ENCODE results near the gene CENPP. TPM values are rescaled to one million over a fixed set of nuclear protein-coding genes. Genes with fewer than 3 reads are reported as not detected.
"Not testable (repeated sequence)": the region's sequence is repeated elsewhere in the genome, so short reads cannot be mapped to it uniquely, and the experiment has no call there.

CENPP gene
- total RNA-seq, 1 experiment from 2014 or later, result 8.3 TPM

GRCh38 chr9:92563116-92564100, 237.7 kb downstream of the CENPP start:
- no peaks in the 10 kb centered on the region for H3K79me2 ChIP-seq (ENCODE audit: low read length)
- no peak overlapping the region for H3K4me3 ChIP-seq (ENCODE audit: low read length)
- no peak overlapping the region for H2AFZ ChIP-seq (ENCODE audit: low read length)
- H3K9ac ChIP-seq (ENCODE audit: low read length), result no peak overlapping the region
- no peak for ATAC-seq
- H3K27me3 ChIP-seq (ENCODE audit: low read length), result no peaks in the 10 kb centered on the region
- BruUV-seq (replicated peaks), result no TSS peak
- no peaks in the 10 kb centered on the region for H3K36me3 ChIP-seq (ENCODE audit: low read depth, low read length)
- intact Hi-C loops (cut with micrococcal nuclease), result no loop called here
- ChIA-PET POLR2A (ENCODE audit: unreplicated experiment) (no interaction called here), CTCF (no interaction called here)
- no peaks in the 10 kb centered on the region for H3F3A ChIP-seq (ENCODE audit: low read length, unreplicated experiment)
- H3K9me2 ChIP-seq (replicated peaks; ENCODE audit: low read length), result no peaks in the 10 kb centered on the region
- peak overlapping the region; percentile 36 for H3K27ac ChIP-seq (ENCODE audit: low read length)
- H3K9me3 ChIP-seq (ENCODE audit: low read length), result no peaks in the 10 kb centered on the region
- no peaks in the 10 kb centered on the region for H4K20me1 ChIP-seq (ENCODE audit: low read length)
- no peak for DNase-seq
- no peak overlapping the region for H3K4me2 ChIP-seq (ENCODE audit: low read length)
- TF ChIP-seq EZH2 (IDR thresholded peaks at IDR 0.05; ENCODE audit: low read length, unreplicated experiment) (no peak), CTCF (conservative IDR thresholded peaks at IDR 0.05; ENCODE audit: low read depth, low read length) (no peak), EZH2phosphoT487 (IDR thresholded peaks at IDR 0.05; ENCODE audit: borderline replicate concordance, low read length) (no peak)
- H3K4me1 ChIP-seq (ENCODE audit: insufficient read depth, low read length), result peaks cover 50% of the 10 kb centered on the region

- TF ChIP-seq EZH2 (IDR thresholded peaks at IDR 0.05; ENCODE audit: low read length, unreplicated experiment) (no peak), EZH2phosphoT487 (IDR thresholded peaks at IDR 0.05; ENCODE audit: borderline replicate concordance, low read length) (no peak), CTCF (conservative IDR thresholded peaks at IDR 0.05; ENCODE audit: low read depth, low read length) (no peak)
- Histone ChIP-seq H3K9me3 (ENCODE audit: low read length) (no peaks in the 10 kb centered on the region), H3K9me2 (replicated peaks; ENCODE audit: low read length) (no peaks in the 10 kb centered on the region), H3K9ac (ENCODE audit: low read length) (no peak overlapping the region), H3K4me3 (ENCODE audit: low read length) (no peak overlapping the region), H3K27ac (ENCODE audit: low read length) (peak overlapping the region; percentile 18; the same call in 1 of the 2 replicates), H3K36me3 (ENCODE audit: low read depth, low read length) (no peaks in the 10 kb centered on the region), H4K20me1 (ENCODE audit: low read length) (no peaks in the 10 kb centered on the region), H2AFZ (ENCODE audit: low read length) (no peak overlapping the region), H3K27me3 (ENCODE audit: low read length) (no peaks in the 10 kb centered on the region), H3F3A (ENCODE audit: low read length, unreplicated experiment) (no peaks in the 10 kb centered on the region), H3K4me2 (ENCODE audit: low read length) (peak overlapping the region; percentile 21; the same call in 1 of the 2 replicates), H3K79me2 (ENCODE audit: low read length) (no peaks in the 10 kb centered on the region), H3K4me1 (ENCODE audit: insufficient read depth, low read length) (peaks cover 41% of the 10 kb centered on the region)
- ChIA-PET CTCF (interaction anchor here (0.6 kb wide), 1 partner anchor 66 kb away, joined by 3 read pairs; no protein-coding TSS in a partner anchor), POLR2A (ENCODE audit: unreplicated experiment) (no interaction called here)
- intact Hi-C loops (cut with micrococcal nuclease), result no loop called here
- peak; percentile 69 for ATAC-seq
- peak; percentile 48 for DNase-seq
- no TSS peak for BruUV-seq (replicated peaks)
Measured at GRCh38 chr9:92564504-92564903, 238.8 kb downstream of the CENPP start.

- Histone ChIP-seq H3K4me3 (ENCODE audit: low read length) (no peak overlapping the region), H3K4me2 (ENCODE audit: low read length) (peak overlapping the region; percentile 21; the same call in 1 of the 2 replicates), H3K9ac (ENCODE audit: low read length) (no peak overlapping the region), H3K9me3 (ENCODE audit: low read length) (no peaks in the 10 kb centered on the region), H3F3A (ENCODE audit: low read length, unreplicated experiment) (no peaks in the 10 kb centered on the region), H3K79me2 (ENCODE audit: low read length) (no peaks in the 10 kb centered on the region), H3K9me2 (replicated peaks; ENCODE audit: low read length) (no peaks in the 10 kb centered on the region), H2AFZ (ENCODE audit: low read length) (no peak overlapping the region), H4K20me1 (ENCODE audit: low read length) (no peaks in the 10 kb centered on the region), H3K36me3 (ENCODE audit: low read depth, low read length) (no peaks in the 10 kb centered on the region), H3K4me1 (ENCODE audit: insufficient read depth, low read length) (peaks cover 41% of the 10 kb centered on the region), H3K27me3 (ENCODE audit: low read length) (no peaks in the 10 kb centered on the region), H3K27ac (ENCODE audit: low read length) (peak overlapping the region; percentile 18; the same call in 1 of the 2 replicates)
- TF ChIP-seq EZH2phosphoT487 (IDR thresholded peaks at IDR 0.05; ENCODE audit: borderline replicate concordance, low read length) (no peak), EZH2 (IDR thresholded peaks at IDR 0.05; ENCODE audit: low read length, unreplicated experiment) (no peak), CTCF (conservative IDR thresholded peaks at IDR 0.05; ENCODE audit: low read depth, low read length) (no peak)
- POLR2A ChIA-PET (ENCODE audit: unreplicated experiment), result no interaction called here
- no peak for ATAC-seq
- no TSS peak for BruUV-seq (replicated peaks)
- CTCF ChIA-PET, result interaction anchor here (0.6 kb wide), 1 partner anchor 67 kb away, joined by 3 read pairs; no protein-coding TSS in a partner anchor
- intact Hi-C loops (cut with micrococcal nuclease), result no loop called here
- no peak for DNase-seq
Measured at GRCh38 chr9:92564982-92565381, 239.2 kb downstream of the CENPP start.

GRCh38 chr9:92571871-92572270, 246.1 kb downstream of the CENPP start:
- DNase-seq; H3K4me3 ChIP-seq (ENCODE audit: low read length); H3K4me2 ChIP-seq (ENCODE audit: low read length); H3K27me3 ChIP-seq (ENCODE audit: low read length); H3K27ac ChIP-seq (ENCODE audit: low read length); H4K20me1 ChIP-seq (ENCODE audit: low read length); ATAC-seq; H2AFZ ChIP-seq (ENCODE audit: low read length); H3K4me1 ChIP-seq (ENCODE audit: insufficient read depth, low read length); CTCF ChIA-PET; POLR2A ChIA-PET (ENCODE audit: unreplicated experiment); H3F3A ChIP-seq (ENCODE audit: low read length, unreplicated experiment); H3K36me3 ChIP-seq (ENCODE audit: low read depth, low read length); BruUV-seq (replicated peaks); H3K79me2 ChIP-seq (ENCODE audit: low read length); intact Hi-C loops (cut with micrococcal nuclease); H3K9me3 ChIP-seq (ENCODE audit: low read length); H3K9ac ChIP-seq (ENCODE audit: low read length); H3K9me2 ChIP-seq (replicated peaks; ENCODE audit: low read length): not testable (repeated sequence)

All from PC-3 (cell line).